ENCODE data around the gene TMEM200B. TPM values are rescaled to one million over a fixed set of nuclear protein-coding genes. Genes with fewer than 3 reads are reported as not detected.
"Not testable (repeated sequence)": the region's sequence is repeated elsewhere in the genome, so short reads cannot be mapped to it uniquely, and the experiment has no call there.

The TMEM200B gene
- total RNA-seq, 1 donor from 2014 or later: 2.3 TPM

GRCh38 chr1:29119121-29119929 lies 4.4 kb downstream of the TMEM200B start:
- no peak for DNase-seq
- no peak for ATAC-seq (ENCODE audit: poor library complexity)
- intact Hi-C loops (cut with DNase I): no loop called here

- ATAC-seq (ENCODE audit: poor library complexity) (no peak), DNase-seq (no peak)
- intact Hi-C loops (cut with DNase I): no loop called here
These were observed 6.3 kb downstream of the TMEM200B start for GRCh38 chr1:29117381-29117780.

- intact Hi-C loops (cut with DNase I): no loop called here
- no peak for DNase-seq
- no peak for ATAC-seq (ENCODE audit: poor library complexity)
These were observed 9.0 kb downstream of the TMEM200B start for GRCh38 chr1:29114654-29115053.

- DNase-seq: no peak
- intact Hi-C loops (cut with DNase I): no loop called here
- ATAC-seq (ENCODE audit: poor library complexity): no peak
These were observed 10.1 kb downstream of the TMEM200B start for GRCh38 chr1:29113413-29114117.

GRCh38 chr1:29112705-29113412 lies 10.8 kb downstream of the TMEM200B start:
- DNase-seq (no peak), ATAC-seq (ENCODE audit: poor library complexity) (no peak)
- intact Hi-C loops (cut with DNase I): no loop called here

DNA sequence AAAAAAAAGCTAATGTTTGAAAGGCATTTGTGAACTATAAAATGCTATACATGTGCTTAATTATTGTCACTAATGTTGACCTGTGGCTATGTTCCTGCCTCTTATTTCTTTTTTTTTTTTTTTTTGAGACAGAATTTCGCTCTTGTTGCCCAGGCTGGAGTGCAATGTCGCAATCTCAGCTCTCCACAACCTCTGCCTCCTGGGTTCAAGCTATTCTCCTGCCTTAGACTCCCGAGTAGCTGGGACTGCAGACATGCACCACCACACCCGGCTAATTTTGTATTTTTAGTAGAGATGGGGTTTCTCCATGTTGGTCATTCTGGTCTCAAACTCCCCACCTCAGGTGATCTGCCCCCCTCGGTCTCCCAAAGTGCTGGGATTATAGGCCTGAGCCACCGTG lies 15.7 kb downstream of the TMEM200B start:
- intact Hi-C loops (cut with DNase I); DNase-seq; ATAC-seq (ENCODE audit: poor library complexity): not testable (repeated sequence)

GRCh38 chr1:29105822-29106221 lies 17.9 kb downstream of the TMEM200B start:
- intact Hi-C loops (cut with DNase I): no loop called here
- ATAC-seq (ENCODE audit: poor library complexity) (no peak), DNase-seq (no peak)

GRCh38 chr1:29100487-29100886 lies 23.2 kb downstream of the TMEM200B start:
- ATAC-seq (ENCODE audit: poor library complexity) (no peak), DNase-seq (no peak)
- intact Hi-C loops (cut with DNase I): no loop called here

- intact Hi-C loops (cut with DNase I): no loop called here
- DNase-seq (no peak), ATAC-seq (ENCODE audit: poor library complexity) (no peak)
These were observed 24.4 kb downstream of the TMEM200B start for GRCh38 chr1:29099286-29099685.

- no peak for ATAC-seq (ENCODE audit: poor library complexity)
- no peak for DNase-seq
- intact Hi-C loops (cut with DNase I): no loop called here
These were observed 27.3 kb downstream of the TMEM200B start for GRCh38 chr1:29096231-29096886.

DNA sequence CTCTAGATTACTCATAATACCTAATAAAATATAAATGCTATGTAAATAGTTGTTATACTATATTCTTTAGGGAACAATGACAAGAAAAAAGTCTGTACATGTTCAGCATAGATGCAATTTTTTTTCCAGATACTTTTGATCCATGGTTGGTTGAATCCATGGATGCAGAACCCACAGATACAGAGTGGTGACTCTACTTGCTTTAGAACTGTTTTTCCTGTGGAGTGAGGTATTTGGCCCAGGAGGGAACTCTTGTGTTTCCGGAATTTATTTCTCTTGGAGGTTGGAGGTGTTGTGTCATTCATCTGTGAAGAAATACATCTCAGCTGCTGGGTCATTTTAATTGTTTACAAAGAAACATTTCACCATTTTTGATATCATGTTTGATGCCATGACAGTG lies 28.7 kb downstream of the TMEM200B start:
- intact Hi-C loops (cut with DNase I): no loop called here
- no peak for ATAC-seq (ENCODE audit: poor library complexity)
- DNase-seq: no peak

DNA sequence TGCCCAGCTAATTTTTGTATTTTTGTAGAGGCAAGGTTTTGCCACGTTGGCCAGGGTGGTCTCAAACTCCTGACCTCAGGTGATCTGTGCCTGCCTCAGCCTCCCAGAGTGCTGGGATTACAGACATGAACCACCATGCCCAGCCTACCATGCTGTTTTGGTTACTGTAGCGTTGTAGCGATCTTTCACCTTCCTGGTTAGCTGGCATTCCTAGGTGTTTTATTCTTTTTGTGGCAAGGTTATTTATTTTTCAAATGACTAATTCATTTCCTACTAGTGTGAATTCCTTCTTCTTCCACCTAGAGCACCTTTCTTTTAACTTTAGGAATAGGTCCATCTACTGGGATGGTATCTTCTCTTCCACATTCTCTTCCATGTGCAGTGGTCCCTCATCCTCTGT lies 29.3 kb downstream of the TMEM200B start:
- intact Hi-C loops (cut with DNase I): no loop called here
- no peak for DNase-seq
- ATAC-seq (ENCODE audit: poor library complexity): no peak

DNA sequence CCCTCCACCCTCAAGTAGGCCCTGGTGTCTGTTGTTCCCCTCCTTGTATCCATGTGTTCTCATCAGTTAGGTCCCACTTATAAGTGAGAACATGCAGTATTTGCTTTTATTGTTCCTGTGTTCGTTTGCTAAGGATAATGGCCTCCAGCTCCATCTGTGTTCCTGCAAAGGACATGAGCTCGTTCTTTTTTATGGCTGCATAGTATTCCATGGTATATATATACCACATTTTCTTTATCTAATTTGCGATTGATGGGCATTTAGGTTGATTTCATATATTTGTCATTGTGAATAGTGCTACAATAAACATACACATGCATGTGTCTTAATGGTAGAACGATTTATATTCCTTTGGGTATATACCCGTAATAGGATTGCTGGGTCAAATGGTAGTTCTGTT lies 31.0 kb downstream of the TMEM200B start:
- not testable (repeated sequence) for ATAC-seq (ENCODE audit: poor library complexity); DNase-seq

GRCh38 chr1:29090937-29091618 lies 32.6 kb downstream of the TMEM200B start:
- intact Hi-C loops (cut with DNase I): no loop called here
- ATAC-seq (ENCODE audit: poor library complexity): peak; percentile 72

More for the DNA sequence above, 31.0 kb downstream of the TMEM200B start:
- intact Hi-C loops (cut with DNase I): not testable (repeated sequence)

DNA sequence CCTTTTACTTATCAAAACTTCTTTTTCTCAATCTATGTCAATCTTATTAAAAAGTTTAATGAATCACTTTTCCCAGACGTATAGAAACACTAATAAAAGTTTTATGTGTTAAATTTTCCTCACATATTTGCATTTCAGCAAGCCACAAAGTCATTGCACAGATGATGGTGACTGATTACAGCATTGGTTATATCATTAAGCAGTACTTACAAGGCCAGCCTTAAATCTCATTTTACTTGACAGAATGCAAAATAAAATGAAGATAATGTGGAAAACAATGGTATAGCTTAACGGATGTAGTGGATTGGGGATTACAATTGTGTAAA lies 39.5 kb downstream of the TMEM200B start:
- no peak for ATAC-seq (ENCODE audit: poor library complexity)
- intact Hi-C loops (cut with DNase I): no loop called here
- no peak for DNase-seq

More at GRCh38 chr1:29090937-29091618, 32.6 kb downstream of the TMEM200B start:
- no peak for DNase-seq

DNA sequence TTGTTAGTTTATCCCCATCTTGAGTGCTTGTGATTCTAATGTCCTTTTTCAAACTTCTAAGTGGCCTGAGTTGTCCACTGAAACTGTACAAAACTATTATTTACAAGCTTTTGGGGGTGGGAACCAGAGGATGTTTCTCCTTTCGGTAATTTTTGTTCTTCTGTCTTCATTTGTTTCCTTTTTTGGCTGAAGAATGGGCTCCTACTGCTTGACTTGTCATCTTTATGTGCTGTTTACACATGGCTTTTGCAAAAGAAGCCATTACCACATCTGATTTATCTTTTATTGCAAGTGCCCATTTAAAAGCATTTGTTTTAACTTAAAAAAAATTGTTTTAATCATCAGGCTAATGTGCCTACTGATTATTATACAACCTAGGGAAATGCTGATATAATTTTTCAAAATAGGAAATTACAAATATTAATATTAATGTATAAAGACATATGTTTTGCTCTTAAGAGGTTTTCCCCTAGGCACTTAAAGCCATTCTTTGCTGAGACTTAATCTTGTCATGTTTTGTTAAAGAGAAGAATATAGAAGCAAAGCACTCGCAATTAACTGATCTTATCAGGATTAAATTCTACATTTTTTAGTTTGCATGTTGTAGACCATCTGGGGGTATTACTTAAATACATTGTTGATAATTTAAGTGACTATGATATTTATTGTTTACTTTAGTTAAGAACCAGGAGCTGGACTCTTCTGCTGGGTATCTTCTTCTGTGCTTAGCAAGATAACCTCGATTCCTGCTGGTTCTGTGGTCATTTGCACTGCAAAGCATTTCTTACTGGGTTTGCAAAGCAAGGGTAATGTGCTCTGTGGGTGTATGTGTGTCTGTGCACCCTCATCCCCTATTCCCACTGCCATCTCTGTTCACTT lies 40.1 kb downstream of the TMEM200B start:
- ATAC-seq (ENCODE audit: poor library complexity) (no peak), DNase-seq (no peak)
- intact Hi-C loops (cut with DNase I): no loop called here

- intact Hi-C loops (cut with DNase I): no loop called here
- DNase-seq (no peak), ATAC-seq (ENCODE audit: poor library complexity) (no peak)
These were observed 41.2 kb downstream of the TMEM200B start for GRCh38 chr1:29082519-29082918.

DNA sequence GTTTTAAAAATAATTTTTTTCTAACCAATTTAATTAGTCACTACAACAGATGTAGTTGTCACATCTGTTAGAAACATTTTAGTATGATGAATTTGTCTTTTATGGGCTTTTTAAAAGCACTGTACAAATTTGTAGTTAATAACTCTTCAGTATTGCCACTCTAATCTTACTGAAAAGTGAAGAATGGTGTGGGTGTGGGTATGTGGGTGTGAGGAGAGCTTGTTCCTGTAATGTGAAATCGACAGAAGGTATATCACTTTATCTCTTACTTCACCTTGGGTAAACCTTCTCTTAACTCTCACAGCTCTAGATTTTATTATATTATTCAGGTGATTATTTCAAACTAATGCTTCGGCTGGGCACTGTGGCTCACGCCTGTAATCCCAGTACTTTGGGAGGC lies 42.5 kb downstream of the TMEM200B start:
- no peak for ATAC-seq (ENCODE audit: poor library complexity)
- intact Hi-C loops (cut with DNase I): no loop called here
- no peak for DNase-seq

Measured in Right ventricle myocardium superior (tissue), 1 donor.